ENCODE data around the gene ARHGAP25. TPM values are rescaled to one million over a fixed set of nuclear protein-coding genes. Genes with fewer than 3 reads are reported as not detected.

Gene ARHGAP25
- total RNA-seq, 1 experiment from 2014 or later, result 0.27 TPM

GRCh38 chr2:68853915-68854314 lies 119.3 kb downstream of the ARHGAP25 start:
- H3K9me2 ChIP-seq (ENCODE audit: insufficient read depth), result no peaks in the 10 kb centered on the region; the same call in 1 of the 2 replicates
- H3K27ac ChIP-seq (ENCODE audit: low read depth, low read length), result no peak overlapping the region
- no peak for TF ChIP-seq SIN3A (IDR thresholded peaks at IDR 0.05; ENCODE audit: low read depth)
- no peak for TF ChIP-seq EZH2 (IDR thresholded peaks at IDR 0.05)
- no peak for TF ChIP-seq CTCF (IDR thresholded peaks at IDR 0.05 in 2 of 3, conservative IDR thresholded peaks at IDR 0.05 in 1 of 3; ENCODE audit: borderline replicate concordance in 1 of 3, insufficient read depth in 1 of 3, low read depth in 2 of 3, low read length in 2 of 3)
- TF ChIP-seq REST (IDR thresholded peaks at IDR 0.05; ENCODE audit: low read depth), result no peak
- no peak for TF ChIP-seq ZBTB33 (IDR thresholded peaks at IDR 0.05; ENCODE audit: extremely low read depth, insufficient replicate concordance, low read length)
- no peak for TF ChIP-seq FOSL1 (IDR thresholded peaks at IDR 0.05; ENCODE audit: low read depth)
- TF ChIP-seq ATF3 (IDR thresholded peaks at IDR 0.05), result no peak
- TF ChIP-seq ZFX (IDR thresholded peaks at IDR 0.05), result no peak
- no peak for TF ChIP-seq POLR2A (IDR thresholded peaks at IDR 0.05; ENCODE audit: borderline replicate concordance, extremely low read depth, insufficient read depth, insufficient read length)
- no peak for TF ChIP-seq YY1 (IDR thresholded peaks at IDR 0.05; ENCODE audit: extremely low read depth, insufficient replicate concordance, low read depth, low read length)
- no peak for TF ChIP-seq ELF1 (IDR thresholded peaks at IDR 0.05; ENCODE audit: borderline replicate concordance, low read depth)
- TF ChIP-seq POLR2AphosphoS5 (IDR thresholded peaks at IDR 0.05; ENCODE audit: low read depth, low read length), result no peak
- TF ChIP-seq JUND (IDR thresholded peaks at IDR 0.05), result no peak
- BruUV-seq (replicated peaks), result no TSS peak
- no peak overlapping the region for H3K4me2 ChIP-seq (ENCODE audit: low read length)
- ATAC-seq (no peak), DNase-seq (ENCODE audit: low read depth, low spot score) (no peak)
- no peaks in the 10 kb centered on the region for H3K79me2 ChIP-seq (ENCODE audit: insufficient read depth, low read length)
- no peak overlapping the region for H3K4me3 ChIP-seq (replicated peaks in 1 of 2; ENCODE audit: low read depth in 1 of 2, low read length in 2 of 2)
- H3K9ac ChIP-seq (ENCODE audit: low read length), result no peak overlapping the region
- CTCF ChIA-PET, result interaction anchor here (1.7 kb wide), 1 partner anchor 390 kb away, joined by 3 read pairs; no protein-coding TSS in a partner anchor
- H2AFZ ChIP-seq (ENCODE audit: low read depth, low read length, poor library complexity, severe bottlenecking), result no peak overlapping the region
- H3K9me3 ChIP-seq (ENCODE audit: control insufficient read depth in 1 of 2, insufficient read depth in 1 of 2, low read depth in 1 of 2, low read length in 2 of 2), result no peaks in the 10 kb centered on the region
- H4K20me1 ChIP-seq (ENCODE audit: insufficient read depth), result no peaks in the 10 kb centered on the region
- RAD21 ChIA-PET (ENCODE audit: low non-redundant PET in 1 of 2, low total read pairs in 2 of 2, uncharacterized antibody in 2 of 2, unreplicated experiment in 2 of 2), result no interaction called here
- POLR2A ChIA-PET, result no interaction called here
- peaks cover 38% of the 10 kb centered on the region for H3K27me3 ChIP-seq (ENCODE audit: insufficient read depth, low read length)
- H3K36me3 ChIP-seq (ENCODE audit: control insufficient read depth in 1 of 2, insufficient read depth in 2 of 2, low read length in 2 of 2), result no peaks in the 10 kb centered on the region
- intact Hi-C loops (cut with micrococcal nuclease), result no loop called here
- H3K4me1 ChIP-seq (ENCODE audit: control insufficient read depth in 1 of 2, insufficient read depth in 2 of 2, low read length in 2 of 2), result no peaks in the 10 kb centered on the region
